GM12878 (cell line): Measurements from ENCODE around the gene TCEAL4. TPM values are rescaled to one million over a fixed set of nuclear protein-coding genes. Genes with fewer than 3 reads are reported as not detected.

ENCODE experiments used
- CBFB ChIP-seq: IDR thresholded peaks from 2 replicates; pipeline ENCODE4 v1.6.1; 2016; ENCODE audit warnings: antibody characterized with exemption, low read depth
- CREM ChIP-seq: IDR thresholded peaks from 2 replicates; pipeline ENCODE4 v1.6.1; 2014; ENCODE audit warnings: antibody characterized with exemption, low read depth
- E2F8 ChIP-seq: fragments of 450-650 bp; IDR thresholded peaks from 2 replicates; pipeline ENCODE4 v1.6.1; 2018; ENCODE audit warnings: mild to moderate bottlenecking, low read depth, moderate library complexity; ENCODE audit not compliant: partially characterized antibody
- EZH2 ChIP-seq: IDR thresholded peaks from 2 replicates; pipeline ENCODE4 v1.6.1; 2012; ENCODE audit warnings: low read depth, mild to moderate bottlenecking, control low read depth, inconsistent platforms, low read length, borderline replicate concordance; ENCODE audit not compliant: control insufficient read depth
- KDM1A ChIP-seq: fragments of 200-600 bp; sonication (generic); IDR thresholded peaks from 2 replicates; pipeline ENCODE4 v1.6.1; 2016; ENCODE audit warnings: borderline replicate concordance
- POLR2AphosphoS2 ChIP-seq: IDR thresholded peaks from 2 replicates; pipeline ENCODE4 v1.6.1; 2011; ENCODE audit warnings: low read depth, mild to moderate bottlenecking, low read length, improper control_type of control experiment, moderate library complexity
- SREBF1 ChIP-seq: IDR thresholded peaks from 2 replicates; pipeline ENCODE4 v1.6.1; 2012; ENCODE audit warnings: mild to moderate bottlenecking, low read length
- TBL1XR1 ChIP-seq: IDR thresholded peaks from 2 replicates; pipeline ENCODE4 v1.6.1; 2012; ENCODE audit warnings: low read depth, low read length, improper control_type of control experiment
- ZNF592 ChIP-seq: fragments of 450-650 bp; IDR thresholded peaks from 2 replicates; pipeline ENCODE4 v1.6.1; 2017; ENCODE audit warnings: mild to moderate bottlenecking, moderate library complexity
- ZNF687 ChIP-seq: fragments of 450-650 bp; IDR thresholded peaks from 2 replicates; pipeline ENCODE4 v1.6.1; 2017; ENCODE audit warnings: mild to moderate bottlenecking, moderate library complexity
- polyA plus RNA-seq, 11 experiments: library from polyadenylated mRNA; depleted of rRNA in 4 of 11; unstranded in 6 of 11; stranded (reverse) in 5 of 11; fragments of >200 nt; fragmentation: Nextera tagmentation in 4 of 11; fragmentation: Illumina TruSeq in 1 of 11; extraction: Ambion mirVana in 4 of 11; extraction: Trizol in 1 of 11; gene quantifications; 1 replicate in 1 of 11; 2 replicates in 10 of 11; pipeline versions ENCODE4 v1.2.1 to v1.2.3, GENCODE V29; 2011 to 2016; ENCODE audit warnings: inconsistent platforms in 2 of 11, missing spikeins in 2 of 11, low read depth in 1 of 11
- total RNA-seq, 4 experiments: library from RNA; depleted of rRNA in 3 of 4; stranded (reverse); fragments of >200 nt in 3 of 4; fragmentation: Illumina TruSeq in 1 of 4; extraction: Trizol in 1 of 4; gene quantifications; 2 replicates each; pipeline versions ENCODE4 v1.2.1 to v1.2.3, GENCODE V29; 2013 to 2021

TCEAL4 gene
- total and polyA plus RNA-seq, 10 of the 15 experiments (the other 5 are each of a cell fraction or from before 2014, with no cell fraction given) = 9.6 to 63.8 (median 32.1) TPM

GRCh38 chrX:103565197-103565596 lies 20.1 kb upstream of the TCEAL4 start (continued):
- TF ChIP-seq ZNF592 = no peak
- TF ChIP-seq EZH2 = no peak
- no peak for TF ChIP-seq ZNF687
- no peak for TF ChIP-seq POLR2AphosphoS2
- TF ChIP-seq E2F8 = no peak
- TF ChIP-seq TBL1XR1 = 0 out of 2 replicates have a peak, but pooled peaks have one; percentile 17
- no peak for TF ChIP-seq SREBF1
- TF ChIP-seq CBFB = peak; percentile 47; the same call in 1 of the 2 replicates
- TF ChIP-seq CREM = peak; percentile 35; the same call in 1 of the 2 replicates
- no peak for TF ChIP-seq KDM1A
